HCT116 (cell line): Measurements from ENCODE around the gene CLEC4C. TPM values are rescaled to one million over a fixed set of nuclear protein-coding genes. Genes with fewer than 3 reads are reported as not detected.

Source experiments
- ATAC-seq: fragments of 200-7000 bp; cut with Tn5 transposase; 2 replicates; pipeline ENCODE4 v1.9.1; 2020; ENCODE audit warnings: mild to moderate bottlenecking, moderate library complexity
- BruUV-seq: library from RNA; stranded (reverse); fragments of 400-500 nt; replicated peaks from 2 replicates; lab custom pipeline; 2021; lab: Mats Ljungman, UMichigan
- CTCF ChIA-PET: fragments of 300-600 bp; sonication (Branson Sonifier 250); formaldehyde crosslinking; loops from one replicate; lab custom pipeline; 2021; ENCODE audit warnings: antibody characterized with exemption; lab: Charles Lee
- POLR2A ChIA-PET: fragments of 300-600, 350-600 bp; sonication (Branson Sonifier 250); formaldehyde crosslinking; loops from one replicate; lab custom pipeline; 2021; ENCODE audit warnings: antibody characterized with exemption; lab: Charles Lee
- RAD21 ChIA-PET, 2 experiments: fragments of 300-600 bp; sonication (Branson Sonifier 250); formaldehyde crosslinking; loops; one replicate each; lab custom pipeline; 2023; ENCODE audit warnings: low total read pairs in 2 of 2; ENCODE audit not compliant: uncharacterized antibody in 2 of 2, unreplicated experiment in 2 of 2, low non-redundant PET in 1 of 2; lab: Charles Lee
- DNase-seq: peaks from one replicate; pipeline ENCODE4 v3.0.0-alpha.2; 2010; ENCODE audit warnings: low read depth, low spot score
- H2AFZ ChIP-seq: fragments of 200-600 bp; shearing (Covaris generic), sonication (generic); 2 replicates; pipeline ENCODE4 v1.6.1; 2017; ENCODE audit warnings: low read depth, mixed run types, mixed read lengths, antibody characterized with exemption, low read length; ENCODE audit not compliant: poor library complexity, severe bottlenecking
- H3K27ac ChIP-seq: 2 replicates; pipeline ENCODE4 v1.5.1; 2012; ENCODE audit warnings: low read depth, low read length
- H3K27me3 ChIP-seq: fragments of 200-600 bp; sonication (generic); 2 replicates; pipeline ENCODE4 v1.6.1; 2016; ENCODE audit warnings: mixed run types, low read length, mixed read lengths; ENCODE audit not compliant: insufficient read depth
- H3K36me3 ChIP-seq, 2 experiments: fragments of 200-500 bp in 1 of 2; fragments of 200-600 bp in 1 of 2; sonication (Bioruptor generic) in 1 of 2; sonication (generic) in 1 of 2; 2 replicates each; pipeline versions ENCODE4 v1.5.1 to v1.6.1; 2014 to 2016; ENCODE audit warnings: low read length in 2 of 2, inconsistent platforms in 1 of 2, mixed read lengths in 1 of 2, mixed run types in 1 of 2; ENCODE audit not compliant: insufficient read depth in 2 of 2, control insufficient read depth in 1 of 2
- H3K4me1 ChIP-seq, 2 experiments: fragments of 200-600 bp in 1 of 2; sonication (generic) in 1 of 2; 2 replicates each; pipeline versions ENCODE4 v1.5.1 to v1.6.1; 2012 to 2017; ENCODE audit warnings: low read length in 2 of 2, inconsistent platforms in 1 of 2, mild to moderate bottlenecking in 1 of 2, mixed read lengths in 1 of 2, mixed run types in 1 of 2, moderate library complexity in 1 of 2; ENCODE audit not compliant: insufficient read depth in 2 of 2, control insufficient read depth in 1 of 2
- H3K4me2 ChIP-seq: fragments of 200-600 bp; sonication (generic); 2 replicates; pipeline ENCODE4 v1.6.1; 2017; ENCODE audit warnings: mixed run types, low read length, mixed read lengths
- H3K4me3 ChIP-seq, 2 experiments: fragments of 200-600 bp in 1 of 2; sonication (generic) in 1 of 2; replicated peaks in 1 of 2; 2 replicates each; pipeline ENCODE4 v1.5.1; 2011 to 2016; ENCODE audit warnings: low read length in 2 of 2, control low read depth in 1 of 2, low read depth in 1 of 2, mild to moderate bottlenecking in 1 of 2, mixed read lengths in 1 of 2, mixed run types in 1 of 2
- H3K79me2 ChIP-seq: fragments of 200-600 bp; sonication (generic); 2 replicates; pipeline ENCODE4 v1.6.1; 2017; ENCODE audit warnings: mild to moderate bottlenecking, mixed run types, low read length, moderate library complexity, mixed read lengths; ENCODE audit not compliant: insufficient read depth
- H3K9ac ChIP-seq: fragments of 200-600 bp; sonication (generic); 2 replicates; pipeline ENCODE4 v1.6.1; 2016; ENCODE audit warnings: low read length, mixed read lengths
- H3K9me2 ChIP-seq: fragments of 200-600 bp; sonication (generic), shearing (Covaris generic); 2 replicates; pipeline ENCODE4 v1.6.1; 2017; ENCODE audit warnings: mixed run types, mild to moderate bottlenecking, moderate library complexity; ENCODE audit not compliant: insufficient read depth
- H3K9me3 ChIP-seq, 2 experiments: fragments of 200-500 bp in 1 of 2; fragments of 200-600 bp in 1 of 2; sonication (Bioruptor generic) in 1 of 2; sonication (generic) in 1 of 2; 2 replicates each; pipeline ENCODE4 v1.6.1; 2014 to 2017; ENCODE audit warnings: low read length in 2 of 2, mixed read lengths in 2 of 2, inconsistent platforms in 1 of 2, low read depth in 1 of 2, mild to moderate bottlenecking in 1 of 2, mixed run types in 1 of 2, moderate library complexity in 1 of 2; ENCODE audit not compliant: control insufficient read depth in 1 of 2, insufficient read depth in 1 of 2
- H4K20me1 ChIP-seq: fragments of 200-600 bp; sonication (generic), shearing (Covaris generic); 2 replicates; pipeline ENCODE4 v1.6.1; 2017; ENCODE audit warnings: mixed run types, mild to moderate bottlenecking, moderate library complexity; ENCODE audit not compliant: insufficient read depth
- CBX3 ChIP-seq: IDR thresholded peaks from 2 replicates; pipeline ENCODE4 v1.6.1; 2012; ENCODE audit warnings: low read depth
- RAD21 ChIP-seq: IDR thresholded peaks from 2 replicates; pipeline ENCODE4 v1.6.1; 2012; ENCODE audit warnings: low read depth, mild to moderate bottlenecking
- YY1 ChIP-seq: IDR thresholded peaks from 2 replicates; pipeline ENCODE4 v1.6.1; 2011; ENCODE audit warnings: low read length, low read depth, moderate library complexity, mild to moderate bottlenecking; ENCODE audit not compliant: insufficient replicate concordance; ENCODE audit errors: extremely low read depth
- intact Hi-C: fragments of 100-400 bp; cut with micrococcal nuclease; formaldehyde crosslinking; loops from 2 replicates; pipeline ENCODE4 v1.10.0; 2022
- total RNA-seq: library from RNA; stranded (reverse); gene quantifications from one replicate; pipeline ENCODE4 v1.2.1, GENCODE V29; 2021; ENCODE audit not compliant: unreplicated experiment
- TF ChIP-seq, protein P1 (sequence below): IDR thresholded peaks from 2 replicates; pipeline ENCODE4 v1.6.1; 2012
- TF ChIP-seq, protein P2 (sequence below), 3 experiments: fragments of 200-600 bp in 1 of 3; sonication (generic) in 1 of 3; IDR thresholded peaks in 2 of 3; conservative IDR thresholded peaks in 1 of 3; 2 replicates each; pipeline ENCODE4 v1.5.1; 2012 to 2017; ENCODE audit warnings: low read depth in 2 of 3, low read length in 2 of 3, antibody characterized with exemption in 1 of 3, borderline replicate concordance in 1 of 3, control low read depth in 1 of 3, mild to moderate bottlenecking in 1 of 3, mixed read lengths in 1 of 3, mixed run types in 1 of 3, moderate library complexity in 1 of 3; ENCODE audit not compliant: insufficient read depth in 1 of 3
- TF ChIP-seq, protein P3 (sequence below): IDR thresholded peaks from 2 replicates; pipeline ENCODE4 v1.6.1; 2012

The CLEC4C gene
- total RNA-seq, 1 experiment from 2014 or later = not detected

DNA sequence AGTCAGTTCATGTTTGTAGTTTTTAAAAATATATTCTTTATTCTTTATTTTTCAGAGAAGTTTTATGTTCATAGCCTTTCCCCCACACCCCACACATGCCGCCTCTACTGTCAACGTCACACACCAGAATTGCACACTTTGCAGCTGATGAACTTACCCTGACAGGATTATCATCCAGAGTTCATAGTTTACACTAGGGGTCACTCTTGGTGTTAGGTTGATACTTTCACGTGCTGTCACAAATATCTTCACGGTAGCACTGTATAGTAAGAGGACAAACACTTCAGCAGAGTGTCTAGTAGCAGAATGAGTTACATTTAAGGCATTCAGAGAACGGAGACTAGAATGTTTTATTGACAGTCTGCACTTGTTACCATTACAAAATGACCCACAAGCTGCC lies 30.8 kb downstream of the CLEC4C start:
- Histone ChIP-seq H3K36me3 (no peaks in the 10 kb centered on the region), H3K27ac (no peak overlapping the region), H2AFZ (no peak overlapping the region), H3K79me2 (no peaks in the 10 kb centered on the region), H3K4me1 (no peaks in the 10 kb centered on the region), H3K4me3 (no peak overlapping the region), H3K9ac (no peak overlapping the region), H3K27me3 (no peaks in the 10 kb centered on the region), H3K9me2 (no peaks in the 10 kb centered on the region), H4K20me1 (no peaks in the 10 kb centered on the region), H3K9me3 (no peaks in the 10 kb centered on the region), H3K4me2 (no peak overlapping the region)
- DNase-seq (peak; percentile 19), ATAC-seq (peak; percentile 89)
- ChIA-PET POLR2A (no interaction called here), RAD21 (interaction anchor here (0.6 to 1.5 kb wide), 3 partner anchors 83 to 311 kb away, joined by 3 to 4 read pairs (median 3); no protein-coding TSS in a partner anchor), CTCF (interaction anchor here (1.0 to 1.7 kb wide), 5 partner anchors 10 to 218 kb away, joined by 3 to 20 read pairs (median 3); no protein-coding TSS in a partner anchor)
- no TSS peak for BruUV-seq
- TF ChIP-seq, protein P1, sequence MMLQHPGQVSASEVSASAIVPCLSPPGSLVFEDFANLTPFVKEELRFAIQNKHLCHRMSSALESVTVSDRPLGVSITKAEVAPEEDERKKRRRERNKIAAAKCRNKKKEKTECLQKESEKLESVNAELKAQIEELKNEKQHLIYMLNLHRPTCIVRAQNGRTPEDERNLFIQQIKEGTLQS = no peak
- TF ChIP-seq, protein P2, sequence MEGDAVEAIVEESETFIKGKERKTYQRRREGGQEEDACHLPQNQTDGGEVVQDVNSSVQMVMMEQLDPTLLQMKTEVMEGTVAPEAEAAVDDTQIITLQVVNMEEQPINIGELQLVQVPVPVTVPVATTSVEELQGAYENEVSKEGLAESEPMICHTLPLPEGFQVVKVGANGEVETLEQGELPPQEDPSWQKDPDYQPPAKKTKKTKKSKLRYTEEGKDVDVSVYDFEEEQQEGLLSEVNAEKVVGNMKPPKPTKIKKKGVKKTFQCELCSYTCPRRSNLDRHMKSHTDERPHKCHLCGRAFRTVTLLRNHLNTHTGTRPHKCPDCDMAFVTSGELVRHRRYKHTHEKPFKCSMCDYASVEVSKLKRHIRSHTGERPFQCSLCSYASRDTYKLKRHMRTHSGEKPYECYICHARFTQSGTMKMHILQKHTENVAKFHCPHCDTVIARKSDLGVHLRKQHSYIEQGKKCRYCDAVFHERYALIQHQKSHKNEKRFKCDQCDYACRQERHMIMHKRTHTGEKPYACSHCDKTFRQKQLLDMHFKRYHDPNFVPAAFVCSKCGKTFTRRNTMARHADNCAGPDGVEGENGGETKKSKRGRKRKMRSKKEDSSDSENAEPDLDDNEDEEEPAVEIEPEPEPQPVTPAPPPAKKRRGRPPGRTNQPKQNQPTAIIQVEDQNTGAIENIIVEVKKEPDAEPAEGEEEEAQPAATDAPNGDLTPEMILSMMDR (IDR thresholded peaks at IDR 0.05 in 2 of 3, conservative IDR thresholded peaks at IDR 0.05 in 1 of 3; ENCODE audit: borderline replicate concordance in 1 of 3, insufficient read depth in 1 of 3, low read depth in 2 of 3, low read length in 2 of 3) = peak; percentile 26 to 45 (median 40); a peak in 3 of 6 replicates
- TF ChIP-seq RAD21 (peak; percentile 56), YY1 (no peak)
- intact Hi-C loops = loop anchor here (5.0 kb wide), 1 partner anchor 91 kb away; no protein-coding TSS in a partner anchor

DNA sequence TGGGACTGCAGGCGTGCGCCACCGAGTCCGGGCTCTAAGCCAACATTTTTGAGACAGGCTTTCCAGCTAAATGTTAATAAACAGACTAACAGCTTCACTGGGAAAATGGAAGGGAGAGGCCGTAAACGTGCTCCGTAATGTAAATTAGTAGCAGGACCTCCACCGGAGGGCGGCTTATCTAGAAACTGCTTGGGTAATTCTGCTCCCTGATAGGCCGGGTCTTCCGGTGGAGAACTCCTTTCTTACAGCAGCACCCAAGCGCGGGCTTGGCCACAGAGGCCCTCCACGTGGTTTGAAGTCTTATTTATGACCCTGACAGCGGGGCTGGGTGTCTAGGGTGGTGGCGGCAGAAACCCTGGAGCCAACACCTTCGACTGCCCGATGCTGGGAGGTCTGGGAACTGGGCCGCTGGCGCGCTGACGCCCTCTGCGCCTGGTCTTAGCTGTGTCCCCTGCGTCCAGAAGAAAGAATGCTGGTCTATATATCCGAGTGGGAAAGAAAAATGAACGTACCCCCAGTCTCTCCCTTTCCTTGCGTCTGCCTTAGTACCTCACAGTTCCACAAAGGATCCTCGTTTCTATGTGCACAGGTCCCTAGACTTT lies 34.2 kb downstream of the CLEC4C start:
- no TSS peak for BruUV-seq

More for the DNA sequence above, 34.2 kb downstream of the CLEC4C start:
- H3K9me2 ChIP-seq = no peaks in the 10 kb centered on the region
- H3K4me1 ChIP-seq = no peaks in the 10 kb centered on the region
- ATAC-seq (no peak), DNase-seq (no peak)
- ChIA-PET POLR2A (no interaction called here), RAD21 (no interaction called here), CTCF (interaction anchor here (0.9 kb wide), 1 partner anchor 92 kb away, joined by 3 read pairs; no protein-coding TSS in a partner anchor)
- intact Hi-C loops = no loop called here
- H3K27me3 ChIP-seq = no peaks in the 10 kb centered on the region
- no peak overlapping the region for H3K27ac ChIP-seq
- H3K4me2 ChIP-seq = no peak overlapping the region
- H3K9me3 ChIP-seq = no peaks in the 10 kb centered on the region
- TF ChIP-seq, protein P3, sequence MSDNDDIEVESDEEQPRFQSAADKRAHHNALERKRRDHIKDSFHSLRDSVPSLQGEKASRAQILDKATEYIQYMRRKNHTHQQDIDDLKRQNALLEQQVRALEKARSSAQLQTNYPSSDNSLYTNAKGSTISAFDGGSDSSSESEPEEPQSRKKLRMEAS = no peak
- TF ChIP-seq CBX3 = no peak
- H3K4me3 ChIP-seq = no peak overlapping the region
- H2AFZ ChIP-seq = no peak overlapping the region
- no peaks in the 10 kb centered on the region for H3K79me2 ChIP-seq
- H4K20me1 ChIP-seq = no peaks in the 10 kb centered on the region
- no peaks in the 10 kb centered on the region for H3K36me3 ChIP-seq
- no peak overlapping the region for H3K9ac ChIP-seq
